ENCODE measurements around the gene LGALSL.
A peak's percentile ranks its signal among the peaks of the same experiment; 100 is the strongest.

Gene LGALSL

DNA sequence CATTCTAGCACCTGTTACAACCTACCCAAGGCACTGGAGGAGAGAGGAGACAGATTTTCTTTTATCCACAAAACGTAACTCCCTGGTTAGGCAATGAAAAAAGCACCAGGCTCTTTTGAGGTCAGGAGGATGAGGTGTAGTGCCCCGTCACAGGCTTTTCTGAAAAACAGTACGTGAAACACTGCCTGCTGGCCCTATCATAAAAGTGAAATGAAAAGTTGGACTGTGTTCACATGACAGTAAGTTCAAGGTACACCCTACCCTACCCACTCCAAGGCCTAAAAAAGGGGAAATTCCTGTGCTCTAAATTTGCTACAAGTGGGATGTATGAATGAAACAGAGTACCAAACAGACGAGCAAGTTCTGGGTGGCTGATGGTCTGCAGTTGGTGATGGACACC is 17.6 kb downstream of the LGALSL start:
- no peak for DNase-seq (ENCODE audit: low read depth in 2 of 2)

DNA sequence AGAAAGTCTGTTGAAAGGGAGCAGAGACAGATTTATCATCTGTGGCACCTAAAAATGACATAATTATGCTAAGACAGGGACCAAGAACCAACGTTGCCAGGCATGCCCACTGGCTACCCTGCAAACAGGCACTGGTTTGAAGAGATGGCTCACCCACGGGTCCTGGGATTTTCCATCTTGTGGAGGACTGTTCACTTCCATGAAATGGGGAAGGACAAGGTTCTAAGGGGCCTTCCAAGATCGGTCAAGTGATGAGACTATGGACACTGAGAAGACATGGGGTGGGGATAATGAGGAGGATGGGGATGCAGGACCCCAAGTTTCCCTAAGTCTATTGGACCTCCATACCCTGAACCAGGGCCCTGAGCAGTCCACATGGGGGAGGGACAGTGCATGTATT is 18.9 kb downstream of the LGALSL start:
- DNase-seq (ENCODE audit: low read depth in 2 of 2): no peak

DNA sequence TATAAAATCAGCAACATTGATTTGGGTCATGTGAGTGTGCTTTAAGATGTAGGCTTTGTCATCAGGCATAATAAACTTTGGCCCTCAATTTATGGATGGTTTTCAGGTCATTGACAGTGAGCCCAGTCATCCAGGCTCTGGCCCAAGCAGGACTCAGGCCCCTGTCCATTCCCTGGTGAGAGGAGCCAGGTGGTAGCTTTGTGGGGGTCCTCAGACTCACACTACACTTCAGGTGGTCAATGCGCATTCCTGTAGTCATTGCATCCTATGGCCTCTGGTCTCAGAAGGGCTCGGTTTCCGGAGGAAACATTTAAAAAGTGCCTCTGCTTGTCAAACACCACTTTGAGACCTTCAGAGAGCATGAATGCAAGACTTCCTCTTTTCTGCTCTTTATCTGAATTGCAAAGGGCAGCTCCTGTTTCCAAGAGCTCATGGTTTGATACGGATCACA is 20.2 kb downstream of the LGALSL start:
- no peak for DNase-seq (ENCODE audit: low read depth in 2 of 2)

DNA sequence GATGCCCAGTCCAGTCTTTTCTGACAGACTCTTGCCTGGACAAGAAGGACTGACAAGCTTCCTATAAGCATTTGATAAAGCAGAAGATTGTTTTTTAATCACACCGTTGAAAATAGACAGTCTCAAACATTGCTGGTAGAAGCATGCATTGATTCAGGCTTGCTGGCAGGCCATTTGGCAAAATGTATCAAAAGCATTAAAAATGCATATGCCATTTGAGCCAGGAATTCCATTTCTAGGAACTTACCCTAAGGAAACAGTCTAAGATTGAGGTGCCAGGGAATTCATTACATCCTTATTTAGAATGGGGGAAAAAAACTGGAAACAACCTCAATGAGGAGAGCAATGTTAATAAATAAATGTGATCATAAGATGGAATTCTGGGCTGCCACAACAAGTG is 20.7 kb downstream of the LGALSL start:
- no peak for DNase-seq (ENCODE audit: low read depth in 2 of 2)

DNA sequence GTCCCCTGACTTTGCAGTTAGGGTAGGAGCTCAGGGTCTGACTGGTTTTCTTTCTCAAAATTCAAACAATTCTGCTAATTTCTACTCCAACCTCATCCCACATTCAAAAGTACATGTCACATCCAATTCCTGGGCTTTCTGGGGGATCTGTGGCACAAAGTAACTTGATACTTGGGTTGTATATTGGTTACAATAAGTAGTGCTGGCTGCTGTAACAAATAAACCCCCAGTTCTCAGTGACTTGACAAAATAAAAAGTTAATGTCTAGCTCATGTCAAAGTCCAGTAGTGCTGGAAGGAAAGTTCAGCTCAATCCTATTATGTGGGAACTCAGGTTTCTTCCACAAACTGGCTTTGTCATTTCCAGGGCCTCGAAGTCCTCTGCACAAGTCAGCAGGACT is 23.1 kb downstream of the LGALSL start:
- no peak for DNase-seq (ENCODE audit: low read depth in 2 of 2)

DNA sequence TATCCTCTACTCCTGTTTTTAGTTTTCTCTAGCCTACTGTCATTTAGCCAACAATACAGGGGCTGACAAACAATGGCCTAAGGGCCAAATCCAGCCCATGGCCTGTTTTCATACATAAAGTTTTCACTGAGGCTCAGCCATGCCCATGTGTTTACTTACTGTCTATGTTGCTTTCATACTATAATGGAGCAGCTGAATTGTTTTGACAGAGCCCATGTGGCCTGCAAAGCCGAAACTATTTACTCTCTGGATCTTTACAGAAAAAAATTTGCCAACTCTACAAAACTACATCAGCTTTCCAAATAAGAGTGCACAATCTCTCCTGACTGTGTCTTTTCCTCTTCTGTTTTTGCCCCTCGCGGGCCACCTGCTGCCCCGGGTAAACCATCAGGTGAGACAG is 24.0 kb downstream of the LGALSL start:
- DNase-seq (ENCODE audit: low read depth in 2 of 2): no peak

DNA sequence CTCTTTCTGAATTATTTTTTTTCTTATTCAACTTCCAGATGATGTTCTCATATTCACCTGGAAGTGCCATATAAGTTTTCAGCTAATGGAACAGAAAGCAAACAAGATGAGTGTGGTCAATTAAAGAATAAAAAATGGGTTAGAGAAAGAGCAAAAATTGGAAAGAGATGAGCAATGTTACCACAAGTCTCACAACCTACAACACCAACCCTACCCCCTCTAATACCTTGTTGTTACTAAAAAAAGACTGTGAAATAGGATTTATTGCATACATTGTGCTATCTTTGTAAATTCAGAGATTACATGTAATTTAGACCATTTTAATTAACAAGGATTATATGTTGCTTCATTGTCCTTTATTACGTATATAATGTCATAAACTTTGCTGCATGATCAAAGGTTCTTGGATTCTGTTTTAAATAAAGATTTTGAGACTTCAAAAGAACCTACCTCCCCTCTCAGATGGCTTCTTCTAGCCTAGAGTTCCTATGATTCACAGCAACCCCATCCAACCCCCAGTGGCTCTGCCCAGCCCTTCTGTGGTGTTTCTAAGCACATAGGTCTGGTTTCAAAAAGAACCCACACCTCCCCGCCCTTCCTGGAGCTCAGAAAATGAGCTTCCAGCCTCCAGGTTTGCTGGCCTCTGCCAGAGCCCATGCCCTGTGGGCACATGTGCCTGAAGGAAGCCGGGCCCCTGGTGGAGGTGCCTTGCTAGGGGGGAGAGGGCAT is 24.7 kb downstream of the LGALSL start:
- DNase-seq (ENCODE audit: low read depth in 2 of 2): no peak

DNA sequence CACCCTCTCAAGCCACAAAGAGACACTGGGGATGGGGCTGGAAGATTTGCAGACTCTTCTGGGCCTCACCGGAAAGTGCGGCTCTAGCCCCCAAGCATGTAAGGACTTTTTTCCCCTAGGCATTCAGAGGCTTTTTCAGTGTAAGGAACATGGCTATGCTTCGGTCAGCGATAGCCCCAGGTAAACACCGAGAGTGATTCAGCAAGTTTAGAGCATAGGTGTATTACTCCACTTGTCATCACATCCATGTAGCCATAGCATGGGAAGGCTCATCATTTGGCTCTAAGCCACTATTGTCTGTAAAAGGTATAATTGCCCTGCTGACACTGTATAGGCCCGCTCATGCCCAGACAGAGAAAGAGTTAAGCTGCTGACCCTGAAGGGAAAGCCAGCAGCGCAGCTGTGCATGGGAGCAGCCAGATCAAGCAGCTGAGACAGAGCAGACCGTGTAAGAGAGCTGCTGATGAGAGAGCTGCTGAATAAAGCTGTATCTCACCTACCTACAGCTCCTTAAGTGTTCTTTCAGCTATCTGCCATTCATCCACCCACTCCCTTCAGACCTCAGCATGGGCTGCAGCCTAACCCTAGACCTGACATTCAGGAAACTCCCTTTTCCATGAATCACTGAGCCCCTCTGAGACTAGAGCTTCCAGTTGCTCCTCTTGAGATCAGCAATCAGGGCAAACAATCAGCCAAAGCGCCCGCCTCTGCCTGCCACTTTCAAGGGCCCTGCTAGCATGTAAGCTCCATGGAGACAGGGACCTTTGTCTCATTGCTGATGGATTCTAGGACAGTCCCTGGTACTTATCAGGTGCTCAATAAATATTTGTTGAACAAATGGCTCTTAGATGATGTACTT is 25.5 kb downstream of the LGALSL start:
- no peak for DNase-seq (ENCODE audit: low read depth in 2 of 2)

DNA sequence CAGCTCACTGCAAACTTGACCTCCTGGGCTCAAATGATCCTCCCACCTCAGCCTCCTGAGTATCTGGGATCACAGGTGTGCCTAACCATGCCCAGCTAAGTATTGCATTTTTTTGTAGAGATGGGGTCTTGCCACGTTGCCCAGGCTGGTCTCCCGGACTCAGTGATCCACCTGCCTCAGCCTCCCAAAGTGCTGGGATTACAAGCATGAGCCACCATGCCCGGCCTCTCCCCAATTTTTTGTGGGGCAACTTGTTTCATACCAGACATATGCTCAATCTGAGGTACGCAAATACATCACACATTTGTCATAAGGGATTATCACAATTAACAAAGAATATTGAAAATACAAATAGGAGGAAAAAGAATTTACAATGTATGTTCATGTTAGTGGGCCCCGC is 27.7 kb downstream of the LGALSL start:
- no peak for DNase-seq (ENCODE audit: low read depth in 2 of 2)

DNA sequence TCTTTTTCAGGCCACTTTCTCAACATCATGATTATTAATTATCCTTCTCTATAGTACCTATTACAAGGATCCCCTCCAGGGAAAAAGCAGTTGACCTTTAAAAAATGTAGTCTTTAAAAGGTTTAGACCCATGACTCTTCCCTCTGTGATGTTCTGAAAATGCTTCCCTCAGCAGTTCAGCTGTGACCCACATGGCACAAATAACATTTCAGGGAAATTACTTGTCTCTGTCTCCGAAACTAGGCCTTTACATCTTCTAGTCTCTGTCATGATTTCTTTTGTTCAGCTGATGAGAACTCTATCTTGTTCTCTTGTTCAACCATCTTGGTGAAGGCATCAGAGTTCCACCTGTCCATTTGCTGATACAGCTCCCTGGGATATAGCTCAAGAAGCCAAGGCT is 28.3 kb downstream of the LGALSL start:
- no peak for DNase-seq (ENCODE audit: low read depth in 2 of 2)

DNA sequence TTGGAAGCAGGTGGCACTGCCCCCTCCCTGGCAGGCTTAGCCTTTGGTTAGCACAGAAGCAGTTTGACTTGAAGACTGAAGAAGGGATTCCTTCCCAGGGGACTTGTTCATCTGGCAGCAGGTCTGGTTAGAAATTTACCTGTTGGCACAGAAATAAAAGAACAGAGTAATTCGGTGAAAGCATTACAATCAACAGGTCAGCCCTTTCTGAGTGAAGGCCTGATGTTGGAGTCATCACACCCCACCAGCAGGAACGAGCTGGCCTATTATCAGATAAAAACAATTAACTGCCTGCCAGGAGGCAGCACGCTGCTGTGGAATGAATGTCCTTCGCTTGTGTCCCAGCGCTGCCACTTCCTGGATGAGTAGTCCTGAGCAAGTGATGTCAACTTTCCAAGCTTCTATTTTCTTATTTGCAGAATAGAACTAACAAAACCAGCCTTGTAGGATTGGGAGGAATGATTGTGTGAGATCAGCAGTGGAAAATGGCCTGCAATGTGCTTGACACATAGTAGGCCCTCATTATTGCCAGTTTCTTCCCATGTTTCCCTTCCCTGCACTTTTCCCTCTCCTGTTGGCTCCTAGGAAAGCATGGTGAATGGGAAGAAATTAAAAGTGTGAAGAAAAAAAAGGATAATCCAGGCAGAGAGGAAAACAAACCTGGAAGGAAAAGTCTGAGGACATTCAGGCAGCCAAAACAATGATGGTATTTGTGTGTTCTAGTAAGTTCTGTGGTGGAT is 29.0 kb downstream of the LGALSL start:
- no peak for DNase-seq (ENCODE audit: low read depth in 2 of 2)

DNA sequence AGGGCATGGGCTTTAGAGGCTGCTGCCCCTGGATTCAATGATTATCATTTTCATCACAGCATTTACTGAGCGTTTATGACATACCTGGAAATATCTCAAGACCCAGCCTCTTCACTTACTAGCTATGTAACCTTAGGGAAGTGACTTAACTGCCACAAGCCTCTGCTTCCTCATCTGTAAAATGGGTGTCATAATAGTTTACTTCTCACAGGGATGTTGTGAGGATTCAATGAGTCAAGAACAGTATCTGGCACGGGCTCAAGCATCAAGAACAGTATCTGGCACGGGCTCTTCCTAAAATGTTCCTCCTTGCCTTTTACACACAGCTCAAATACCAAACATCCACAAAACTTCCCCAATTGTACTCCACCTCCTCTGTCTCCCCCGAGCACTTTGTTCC is 31.4 kb downstream of the LGALSL start:
- DNase-seq (ENCODE audit: low read depth in 2 of 2): no peak

DNA sequence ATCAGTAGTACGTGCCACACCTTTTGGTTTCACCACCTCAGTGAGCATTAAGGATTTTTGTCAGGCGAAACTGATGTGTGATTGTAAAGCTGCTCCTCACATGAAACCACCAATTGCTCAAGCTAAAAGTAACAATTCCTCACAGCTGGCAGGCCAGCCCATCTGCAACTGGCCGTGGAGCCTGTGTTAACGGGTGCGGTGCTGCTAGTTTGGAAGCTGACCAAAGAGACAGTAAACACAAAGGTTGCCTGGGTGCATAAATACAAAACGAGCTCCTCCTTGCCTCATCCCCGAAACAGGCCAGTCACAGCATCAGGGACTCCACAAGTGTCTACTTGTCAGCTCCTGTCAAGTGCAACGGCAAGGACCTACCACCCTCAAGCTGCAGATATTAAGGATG is 32.0 kb downstream of the LGALSL start:
- no peak for DNase-seq (ENCODE audit: low read depth in 2 of 2)

DNA sequence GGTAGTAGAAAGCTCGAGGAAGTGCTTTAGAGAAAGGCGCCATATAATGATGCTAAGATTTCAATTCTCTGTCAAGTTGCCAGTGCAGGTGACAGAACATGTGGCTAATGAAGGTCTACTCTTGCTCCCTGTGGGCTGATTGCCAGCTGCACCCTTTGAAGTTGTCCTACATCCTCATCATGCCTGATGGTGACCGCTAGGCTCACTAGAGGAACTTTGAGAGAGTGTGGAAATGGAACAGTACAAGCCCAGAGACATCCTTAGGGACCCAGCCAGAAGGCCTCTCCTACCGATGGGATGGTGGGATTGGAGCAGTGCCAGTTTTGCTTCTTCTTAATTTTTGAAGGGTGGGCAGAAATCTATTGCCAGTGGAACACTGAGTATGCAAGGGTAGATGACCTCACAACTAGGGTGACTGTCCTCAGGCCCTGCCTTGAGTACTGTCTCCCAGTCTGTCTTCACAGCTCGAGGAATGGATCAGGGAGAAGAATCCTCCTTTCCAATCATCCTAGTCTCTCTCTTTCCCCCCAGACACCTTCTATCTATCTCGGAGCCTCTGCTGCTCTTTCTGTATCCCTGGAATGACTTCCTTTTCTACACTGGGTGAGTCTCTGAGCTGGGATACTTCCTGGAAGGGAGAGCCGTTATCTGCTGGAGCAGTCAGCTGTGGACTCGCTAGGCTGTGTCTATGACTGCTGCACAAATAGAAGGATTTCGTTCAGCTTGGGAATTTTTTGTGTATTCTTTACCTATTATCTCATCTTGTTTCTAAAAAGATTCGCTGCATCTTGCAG is 33.5 kb downstream of the LGALSL start:
- no peak for DNase-seq (ENCODE audit: low read depth in 2 of 2)

DNA sequence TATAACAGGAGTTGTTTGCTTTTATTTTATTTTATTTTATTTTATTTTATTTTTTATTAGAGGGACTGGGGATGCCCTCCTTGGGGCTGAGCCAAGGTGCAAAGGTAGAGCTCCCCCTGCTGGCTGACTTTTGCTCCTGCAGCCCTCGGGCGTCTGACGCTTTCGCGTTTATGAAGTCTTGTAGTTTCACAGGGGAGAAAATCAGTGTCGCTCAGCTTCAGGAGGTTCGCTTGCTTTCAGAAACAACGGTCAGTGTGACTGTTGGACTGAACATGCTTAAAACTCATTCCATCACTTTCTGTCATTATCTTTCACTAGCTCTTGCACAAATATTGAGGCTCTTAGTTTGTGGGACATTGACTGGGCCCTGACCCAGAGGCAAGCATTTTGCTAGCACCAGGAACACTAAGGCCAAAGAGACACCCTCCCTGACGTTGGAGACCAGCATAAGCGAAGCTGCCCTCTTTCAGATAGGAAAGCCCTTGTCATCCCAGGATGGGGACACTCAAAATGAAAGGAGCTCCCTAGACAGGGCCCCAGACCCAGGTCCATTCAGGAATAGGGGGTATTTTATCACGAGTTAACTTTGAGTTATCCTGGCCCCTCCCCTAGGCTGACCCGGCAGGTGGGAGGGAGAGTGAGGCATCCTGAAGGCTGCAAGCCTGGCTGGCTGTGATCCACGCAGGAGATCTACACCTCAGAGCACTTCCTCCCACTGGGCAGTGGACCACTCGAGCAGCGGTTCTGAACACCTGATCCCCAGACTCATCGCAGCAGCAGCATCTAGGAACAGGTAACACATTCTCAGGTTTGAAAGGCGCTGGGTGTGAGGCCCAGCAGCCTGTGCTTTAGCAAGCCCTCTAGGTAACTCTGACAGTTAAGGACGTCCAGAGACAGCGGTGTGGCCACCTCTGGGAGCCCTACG is 34.4 kb downstream of the LGALSL start:
- peak; percentile 74 to 85 for DNase-seq (ENCODE audit: low read depth in 2 of 2)

DNA sequence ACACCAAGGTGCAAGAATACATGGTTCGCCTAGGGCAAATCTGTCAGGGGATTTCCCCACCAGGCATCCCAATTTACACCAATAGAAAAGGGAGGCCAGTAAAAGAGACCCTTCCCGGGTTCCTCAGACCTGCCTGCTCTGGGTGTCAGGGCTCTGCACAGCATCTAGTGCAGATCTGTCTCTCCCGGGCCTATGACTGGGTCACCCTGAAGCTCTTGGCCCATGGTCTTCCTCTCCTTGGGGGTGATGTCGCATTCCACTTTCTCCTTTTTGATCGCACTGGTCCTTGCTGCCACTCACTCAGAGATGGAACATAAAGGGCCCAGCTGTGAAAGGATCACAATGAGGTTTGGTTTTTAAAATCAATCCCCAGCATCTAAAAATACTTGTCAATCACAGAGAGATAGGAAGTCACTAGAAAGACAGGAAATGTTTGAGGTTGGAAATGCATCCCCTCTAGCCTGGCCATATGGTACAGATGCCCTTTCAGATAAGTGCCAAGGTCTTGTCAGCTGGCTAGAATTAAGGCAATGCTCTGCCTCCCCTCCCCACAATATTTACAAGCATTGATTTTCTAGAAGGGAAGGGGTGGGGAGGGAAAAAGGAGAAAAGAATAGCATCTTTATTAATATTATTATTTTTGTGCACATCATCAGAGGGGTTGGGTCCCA is 35.3 kb downstream of the LGALSL start:
- DNase-seq (ENCODE audit: low read depth in 2 of 2): no peak

DNA sequence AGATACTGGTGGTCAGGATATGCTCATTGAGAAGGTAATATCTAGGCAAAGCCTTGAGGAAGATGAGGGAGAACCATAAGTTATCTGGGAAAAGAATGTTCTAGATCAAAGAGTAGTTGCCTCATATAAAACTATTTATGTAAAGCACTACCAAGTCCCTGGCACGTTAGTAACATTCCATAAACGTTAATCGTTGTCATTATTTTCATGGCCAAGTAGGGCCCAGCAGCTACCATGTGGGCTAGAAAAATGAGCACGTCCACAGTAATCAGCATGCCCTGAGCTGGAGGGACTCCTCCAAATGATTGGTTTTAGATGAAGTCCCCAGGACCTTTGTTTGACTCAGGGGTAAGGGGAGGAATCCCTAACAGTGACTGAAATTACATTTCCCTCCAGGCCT is 37.5 kb downstream of the LGALSL start:
- DNase-seq (ENCODE audit: low read depth in 2 of 2): no peak

DNA sequence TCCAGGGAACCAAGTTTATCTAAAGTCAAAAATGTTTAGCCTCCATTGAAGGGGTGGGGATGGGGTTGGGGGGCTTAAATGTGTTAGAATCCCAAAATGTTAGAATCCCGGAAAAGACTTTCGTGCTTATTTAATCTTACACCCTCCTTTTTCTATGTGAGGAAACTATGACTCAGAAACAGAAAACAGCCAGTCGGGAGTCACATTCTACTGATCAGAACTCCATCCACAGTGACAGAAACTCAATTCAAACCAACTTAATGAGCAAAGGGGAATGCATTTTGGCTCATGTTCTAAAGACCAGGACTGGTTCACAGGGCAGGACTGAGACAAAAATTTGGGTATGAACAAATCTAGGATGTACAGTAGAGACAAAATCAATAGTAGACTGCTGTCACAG is 38.3 kb downstream of the LGALSL start:
- DNase-seq (ENCODE audit: low read depth in 2 of 2): no peak

DNA sequence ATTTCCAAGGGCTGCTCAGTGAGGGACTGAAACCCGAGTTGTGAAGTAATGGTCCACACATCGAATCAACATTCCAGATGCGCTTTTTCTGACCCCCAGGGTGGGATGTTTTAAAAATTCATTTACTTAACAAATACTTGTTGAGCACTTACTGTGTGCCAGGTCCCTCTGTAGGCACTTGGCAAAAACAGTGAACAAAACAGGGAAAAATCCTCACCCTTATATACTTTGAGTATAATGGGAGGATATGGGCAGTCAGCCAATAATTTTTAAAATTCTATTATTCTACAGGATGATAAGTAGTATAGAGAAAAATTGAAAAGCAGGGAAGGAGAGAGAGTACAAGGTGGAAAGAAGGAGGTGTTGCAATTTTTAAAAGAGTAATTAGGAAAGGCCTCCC is 38.9 kb downstream of the LGALSL start:
- no peak for DNase-seq (ENCODE audit: low read depth in 2 of 2)

DNA sequence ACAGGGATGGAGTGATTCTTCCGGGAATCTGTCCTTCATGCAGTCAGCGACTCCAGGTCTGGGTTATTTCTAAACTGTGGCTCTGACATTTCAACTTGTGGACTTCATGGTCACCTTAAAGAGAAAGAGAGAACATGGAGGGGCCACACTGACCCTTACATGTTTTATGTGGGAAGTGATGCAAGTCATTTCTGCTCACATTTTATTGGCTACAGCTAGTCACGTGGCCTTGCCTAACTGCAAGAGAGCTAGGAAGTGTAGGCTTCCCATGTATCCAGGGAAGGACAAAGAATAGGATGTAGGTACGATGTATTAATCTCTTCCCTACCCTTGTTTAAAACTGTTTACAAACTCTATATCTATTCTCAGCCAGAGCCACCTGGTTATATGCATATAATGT is 39.8 kb downstream of the LGALSL start:
- no peak for DNase-seq (ENCODE audit: low read depth in 2 of 2)
